Measurements from ENCODE around the gene XIST.

XIST gene

DNA sequence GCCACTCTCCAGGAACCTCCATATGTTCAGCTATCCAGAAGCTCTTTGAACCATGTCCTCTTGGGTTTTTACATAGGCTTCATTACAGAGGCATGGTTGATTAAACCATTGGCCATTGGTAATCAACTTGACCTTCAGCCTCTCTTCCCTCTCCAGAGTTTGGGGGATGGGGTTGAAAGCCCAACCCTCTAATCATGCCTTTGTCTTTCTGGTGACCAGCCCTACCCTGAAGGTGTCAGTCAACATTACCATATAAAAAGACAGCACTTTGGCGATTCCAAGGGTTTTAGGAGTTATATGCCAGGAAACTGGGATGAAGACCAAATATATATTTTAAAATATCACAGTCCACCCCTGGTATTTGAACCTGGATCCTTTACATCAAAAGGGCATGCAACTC lies 67.0 kb downstream of the XIST start:
- TF ChIP-seq EZH2 (IDR thresholded peaks at IDR 0.05; ENCODE audit: borderline replicate concordance, low read depth, low read length, severe bottlenecking), result no peak
- TF ChIP-seq, protein P1, sequence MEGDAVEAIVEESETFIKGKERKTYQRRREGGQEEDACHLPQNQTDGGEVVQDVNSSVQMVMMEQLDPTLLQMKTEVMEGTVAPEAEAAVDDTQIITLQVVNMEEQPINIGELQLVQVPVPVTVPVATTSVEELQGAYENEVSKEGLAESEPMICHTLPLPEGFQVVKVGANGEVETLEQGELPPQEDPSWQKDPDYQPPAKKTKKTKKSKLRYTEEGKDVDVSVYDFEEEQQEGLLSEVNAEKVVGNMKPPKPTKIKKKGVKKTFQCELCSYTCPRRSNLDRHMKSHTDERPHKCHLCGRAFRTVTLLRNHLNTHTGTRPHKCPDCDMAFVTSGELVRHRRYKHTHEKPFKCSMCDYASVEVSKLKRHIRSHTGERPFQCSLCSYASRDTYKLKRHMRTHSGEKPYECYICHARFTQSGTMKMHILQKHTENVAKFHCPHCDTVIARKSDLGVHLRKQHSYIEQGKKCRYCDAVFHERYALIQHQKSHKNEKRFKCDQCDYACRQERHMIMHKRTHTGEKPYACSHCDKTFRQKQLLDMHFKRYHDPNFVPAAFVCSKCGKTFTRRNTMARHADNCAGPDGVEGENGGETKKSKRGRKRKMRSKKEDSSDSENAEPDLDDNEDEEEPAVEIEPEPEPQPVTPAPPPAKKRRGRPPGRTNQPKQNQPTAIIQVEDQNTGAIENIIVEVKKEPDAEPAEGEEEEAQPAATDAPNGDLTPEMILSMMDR (IDR thresholded peaks at IDR 0.05; ENCODE audit: borderline replicate concordance, extremely low read depth, low read length, poor library complexity, severe bottlenecking), result no peak
- Histone ChIP-seq H2AFZ (ENCODE audit: low read depth, low read length) (no peak overlapping the region), H3K9ac (ENCODE audit: low read depth, low read length) (no peak overlapping the region), H3K4me2 (ENCODE audit: insufficient read depth, low read length) (no peak overlapping the region), H3K27ac (ENCODE audit: low read length) (no peak overlapping the region), H3K36me3 (ENCODE audit: insufficient read depth, low read length) (no peaks in the 10 kb centered on the region), H4K20me1 (ENCODE audit: insufficient read depth, low read length) (no peaks in the 10 kb centered on the region), H3K4me1 (ENCODE audit: insufficient read depth, low read length) (no peaks in the 10 kb centered on the region), H3K27me3 (ENCODE audit: insufficient read depth, low read length, poor library complexity) (no peaks in the 10 kb centered on the region), H3K9me3 (ENCODE audit: insufficient read depth, low read length, severe bottlenecking) (no peaks in the 10 kb centered on the region), H3K79me2 (ENCODE audit: insufficient read depth, low read length) (no peaks in the 10 kb centered on the region), H3K4me3 (ENCODE audit: low read depth in 1 of 2, low read length in 2 of 2) (no peak overlapping the region)
- no peak for DNase-seq
- no peak for ATAC-seq (ENCODE audit: insufficient read depth, low read depth)
